Mesangial cell (primary cell): Measurements from ENCODE around the gene CCDC172. TPM values are rescaled to one million over a fixed set of nuclear protein-coding genes. Genes with fewer than 3 reads are reported as not detected.

Source experiments
- total RNA-seq: library from RNA; depleted of rRNA; stranded (reverse); fragments of >200 nt; gene quantifications from 2 replicates; pipeline ENCODE4 v1.2.3, GENCODE V29; 2015

Gene CCDC172, protein sequence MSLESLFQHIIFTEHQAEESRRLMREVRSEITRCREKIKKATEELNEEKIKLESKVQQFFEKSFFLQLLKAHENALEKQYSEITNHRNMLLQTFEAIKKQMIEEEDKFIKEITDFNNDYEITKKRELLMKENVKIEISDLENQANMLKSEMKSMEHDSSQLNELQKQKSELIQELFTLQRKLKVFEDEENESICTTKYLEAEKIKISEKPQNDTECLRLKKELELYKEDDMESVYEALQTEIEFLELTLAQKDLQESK
- total RNA-seq, result not detected in 2 replicates

DNA sequence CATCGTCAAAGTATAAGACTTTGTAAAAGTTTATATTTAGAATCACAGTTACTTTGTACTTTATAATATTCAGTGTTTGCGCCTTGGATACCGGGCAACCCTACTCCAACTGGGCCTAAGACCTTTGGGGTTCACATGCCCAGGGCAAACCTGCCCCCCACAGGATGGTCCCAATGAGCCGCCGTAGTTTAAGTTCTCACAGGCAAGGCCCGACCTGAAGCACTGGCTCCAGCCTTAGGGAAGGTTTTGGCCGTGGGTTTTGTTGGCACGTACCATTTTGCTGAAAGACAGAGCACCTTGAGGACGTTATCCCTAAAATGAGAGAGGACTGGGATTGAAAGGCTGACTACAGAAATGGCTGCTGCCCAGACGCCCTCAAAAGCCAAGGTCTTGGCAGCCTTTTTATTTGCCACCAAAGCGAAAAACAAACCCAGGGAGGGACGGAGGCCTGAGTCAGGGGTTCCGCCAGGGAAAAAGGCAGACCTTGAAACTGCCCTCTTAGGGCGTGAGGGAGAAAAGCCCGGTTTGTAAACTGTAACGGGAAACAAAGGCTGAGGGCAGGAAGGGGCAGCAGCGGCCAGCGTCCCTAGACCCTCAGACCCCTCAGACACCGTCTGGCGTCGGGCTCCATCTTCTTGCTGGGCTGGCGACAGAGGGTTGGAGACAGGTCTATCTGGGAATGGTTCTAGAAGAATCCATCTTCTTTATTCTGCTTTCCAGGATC is at the start of gene CCDC172:
Gene CCDC172 (plus strand): TSS at position 222 of the 724 bp plus-strand sequence. CDS start 564 bp downstream, outside the sequence.

DNA sequence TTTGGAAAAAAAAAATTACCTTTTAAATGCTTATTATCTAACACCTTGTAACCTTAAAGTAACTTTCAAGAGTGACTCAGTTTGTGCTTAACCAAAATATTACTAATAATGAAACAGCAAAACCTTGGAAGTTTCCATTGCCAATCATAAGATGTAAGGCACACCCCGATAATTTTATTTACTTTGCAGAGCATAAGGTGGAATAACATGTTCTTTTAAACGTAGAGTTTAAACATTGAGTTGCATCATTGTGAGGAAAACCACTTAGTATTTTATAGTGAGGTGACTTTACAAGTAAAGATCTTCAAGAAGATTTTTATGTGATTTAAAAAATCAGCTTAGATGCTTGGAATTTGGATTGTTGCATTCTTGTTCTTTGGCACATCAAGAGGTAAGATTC is 103.4 kb downstream of the CCDC172 start, which contains the start of gene PNLIPRP3:
Gene PNLIPRP3 (plus strand): TSS at position 177 of the 400 bp plus-strand sequence. CDS start 166 bp downstream, at position 343.

Other genes starting within 250 kb of the CCDC172 start
- 25.3 and 45.3 TPM in 2 replicates for gene GFRA1, start 51.2 kb upstream of the CCDC172 start, total RNA-seq
- gene PNLIPRP3, start 103.4 kb downstream of the CCDC172 start, total RNA-seq, result not detected in 2 replicates
- gene PNLIP, start 221.5 kb downstream of the CCDC172 start, total RNA-seq, result not detected in 2 replicates